Fibroblast of skin of left quadriceps (primary cell): ENCODE data around the gene SOHLH2.
A peak's percentile ranks its signal among the peaks of the same experiment; 100 is the strongest.

Experiments
- DNase-seq, 2 experiments: peaks; one replicate each; pipeline ENCODE4 v3.0.0-alpha.2; 2013; ENCODE audit warnings: low read depth in 2 of 2

SOHLH2 gene

GRCh38 chr13:36131222-36131930 lies 83.0 kb downstream of the SOHLH2 start, which contains the start of gene DCLK1:
TSS of gene DCLK1 (minus strand) at chr13:36131382.
- DNase-seq, result peak; percentile 8 to 14

- DNase-seq, result no peak
Observed at GRCh38 chr13:36130552-36131221, 83.7 kb downstream of the SOHLH2 start.

- no peak for DNase-seq
Observed at GRCh38 chr13:36130193-36130551, 84.2 kb downstream of the SOHLH2 start.

GRCh38 chr13:36129539-36129938 lies 84.8 kb downstream of the SOHLH2 start:
- DNase-seq, result no peak

- no peak for DNase-seq
Observed at GRCh38 chr13:36126491-36126890, 87.9 kb downstream of the SOHLH2 start.

GRCh38 chr13:36125841-36126240 lies 88.5 kb downstream of the SOHLH2 start:
- no peak for DNase-seq

- peak; percentile 30 to 34 for DNase-seq
Observed at GRCh38 chr13:36124236-36124822, 90.0 kb downstream of the SOHLH2 start.
